ENCODE data around the gene ASPA.
A peak's percentile ranks its signal among the peaks of the same experiment; 100 is the strongest.
"Not testable (repeated sequence)": the region's sequence is repeated elsewhere in the genome, so short reads cannot be mapped to it uniquely, and the experiment has no call there.

ASPA gene

GRCh38 chr17:3507869-3508268 is 32.1 kb downstream of the ASPA start:
- DNase-seq (ENCODE audit: low read depth) = no peak

GRCh38 chr17:3510090-3510489 is 34.3 kb downstream of the ASPA start:
- DNase-seq (ENCODE audit: low read depth) = no peak

GRCh38 chr17:3511852-3512504 is 36.2 kb downstream of the ASPA start:
- DNase-seq (ENCODE audit: low read depth) = no peak

- no peak for DNase-seq (ENCODE audit: low read depth)
These were observed 36.8 kb downstream of the ASPA start for GRCh38 chr17:3512505-3513171.

GRCh38 chr17:3513305-3514035 is 37.7 kb downstream of the ASPA start:
- DNase-seq (ENCODE audit: low read depth) = no peak

GRCh38 chr17:3514167-3514566 is 38.4 kb downstream of the ASPA start:
- not testable (repeated sequence) for DNase-seq (ENCODE audit: low read depth)

- no peak for DNase-seq (ENCODE audit: low read depth)
These were observed 39.1 kb downstream of the ASPA start for GRCh38 chr17:3514873-3515272.

GRCh38 chr17:3519472-3519871 is 43.7 kb downstream of the ASPA start:
- not testable (repeated sequence) for DNase-seq (ENCODE audit: low read depth)

GRCh38 chr17:3524024-3524423 is 48.2 kb downstream of the ASPA start:
- DNase-seq (ENCODE audit: low read depth) = no peak

GRCh38 chr17:3526491-3526890 is 50.7 kb downstream of the ASPA start:
- no peak for DNase-seq (ENCODE audit: low read depth)

GRCh38 chr17:3526971-3527370 is 51.2 kb downstream of the ASPA start:
- no peak for DNase-seq (ENCODE audit: low read depth)

- no peak for DNase-seq (ENCODE audit: low read depth)
These were observed 51.7 kb downstream of the ASPA start for GRCh38 chr17:3527468-3527867.

- DNase-seq (ENCODE audit: low read depth) = no peak
These were observed 52.1 kb downstream of the ASPA start for GRCh38 chr17:3527896-3528295.

- no peak for DNase-seq (ENCODE audit: low read depth)
These were observed 52.6 kb downstream of the ASPA start for GRCh38 chr17:3528403-3528851.

- DNase-seq (ENCODE audit: low read depth) = no peak
These were observed 53.2 kb downstream of the ASPA start for GRCh38 chr17:3528880-3529511.

GRCh38 chr17:3529817-3530741 is 54.3 kb downstream of the ASPA start:
- DNase-seq (ENCODE audit: low read depth) = peak; percentile 43

GRCh38 chr17:3531266-3532101 is 55.7 kb downstream of the ASPA start:
- DNase-seq (ENCODE audit: low read depth) = no peak

GRCh38 chr17:3532106-3532858 is 56.5 kb downstream of the ASPA start:
- DNase-seq (ENCODE audit: low read depth) = no peak

GRCh38 chr17:3532859-3533142 is 57.0 kb downstream of the ASPA start:
- DNase-seq (ENCODE audit: low read depth) = no peak

- no peak for DNase-seq (ENCODE audit: low read depth)
These were observed 58.0 kb downstream of the ASPA start for GRCh38 chr17:3533752-3534151.
